ENCODE measurements around the gene ADRA2A. TPM values are rescaled to one million over a fixed set of nuclear protein-coding genes. Genes with fewer than 3 reads are reported as not detected.

The ADRA2A gene
- total RNA-seq, 1 donor from 2014 or later, result 4.9 TPM

DNA sequence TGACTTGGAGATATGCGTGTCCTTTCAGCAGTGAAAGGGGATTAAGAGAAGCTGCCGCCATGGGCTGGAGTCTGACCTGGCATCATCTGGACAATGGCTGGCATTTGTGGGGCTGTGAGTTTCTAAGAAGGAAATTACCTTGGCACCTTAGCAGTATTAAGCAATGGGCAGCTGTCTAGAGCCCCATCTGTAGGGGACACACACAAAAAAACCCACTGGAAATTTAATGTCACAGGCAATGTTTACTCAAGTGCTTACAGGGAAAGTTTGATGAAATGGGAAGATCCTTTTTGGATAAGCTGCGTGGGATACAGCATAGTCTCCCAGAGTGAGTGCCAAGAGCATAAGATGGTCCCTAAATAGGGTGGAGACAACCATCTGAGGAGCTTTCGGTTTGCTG, 25.0 kb downstream of the ADRA2A start:
- Mint-ChIP-seq H3K4me1 (no peaks in the 10 kb centered on the region), H3K9me3 (no peaks in the 10 kb centered on the region), H3K27ac (no peak overlapping the region), H3K27me3 (ENCODE audit: low read depth) (peaks cover 62% of the 10 kb centered on the region), H3K4me3 (no peak overlapping the region), H3K36me3 (no peaks in the 10 kb centered on the region)
- no peak for DNase-seq (ENCODE audit: low spot score in 2 of 2, unreplicated experiment in 2 of 2)
- TF ChIP-seq, protein P1, sequence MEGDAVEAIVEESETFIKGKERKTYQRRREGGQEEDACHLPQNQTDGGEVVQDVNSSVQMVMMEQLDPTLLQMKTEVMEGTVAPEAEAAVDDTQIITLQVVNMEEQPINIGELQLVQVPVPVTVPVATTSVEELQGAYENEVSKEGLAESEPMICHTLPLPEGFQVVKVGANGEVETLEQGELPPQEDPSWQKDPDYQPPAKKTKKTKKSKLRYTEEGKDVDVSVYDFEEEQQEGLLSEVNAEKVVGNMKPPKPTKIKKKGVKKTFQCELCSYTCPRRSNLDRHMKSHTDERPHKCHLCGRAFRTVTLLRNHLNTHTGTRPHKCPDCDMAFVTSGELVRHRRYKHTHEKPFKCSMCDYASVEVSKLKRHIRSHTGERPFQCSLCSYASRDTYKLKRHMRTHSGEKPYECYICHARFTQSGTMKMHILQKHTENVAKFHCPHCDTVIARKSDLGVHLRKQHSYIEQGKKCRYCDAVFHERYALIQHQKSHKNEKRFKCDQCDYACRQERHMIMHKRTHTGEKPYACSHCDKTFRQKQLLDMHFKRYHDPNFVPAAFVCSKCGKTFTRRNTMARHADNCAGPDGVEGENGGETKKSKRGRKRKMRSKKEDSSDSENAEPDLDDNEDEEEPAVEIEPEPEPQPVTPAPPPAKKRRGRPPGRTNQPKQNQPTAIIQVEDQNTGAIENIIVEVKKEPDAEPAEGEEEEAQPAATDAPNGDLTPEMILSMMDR (IDR thresholded peaks at IDR 0.05; ENCODE audit: unreplicated experiment), result no peak

DNA sequence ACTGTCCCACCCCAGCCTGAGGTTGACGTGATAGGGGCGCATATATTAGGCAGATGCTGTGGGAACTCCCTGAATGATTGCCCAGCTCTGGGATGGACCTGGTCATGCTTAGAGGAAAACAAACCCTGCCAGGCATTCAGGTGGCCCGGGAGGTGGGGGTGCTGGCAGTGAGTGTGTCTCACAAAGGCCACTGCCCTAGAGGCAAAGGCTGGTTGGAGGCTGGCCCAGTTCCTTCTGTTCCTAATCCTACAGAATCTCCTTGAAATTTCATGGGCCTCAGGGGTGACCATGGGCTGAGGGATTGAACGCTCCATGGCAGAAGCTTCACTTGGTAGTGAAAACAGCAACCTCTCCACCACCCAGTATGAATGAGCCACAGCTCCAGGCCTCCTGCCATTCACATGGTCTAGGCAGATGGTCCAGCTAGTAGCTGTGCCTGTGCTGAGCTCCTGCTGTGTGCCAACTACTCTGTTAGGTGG, 25.6 kb downstream of the ADRA2A start:
- Mint-ChIP-seq H3K36me3 (no peaks in the 10 kb centered on the region), H3K4me3 (no peak overlapping the region), H3K9me3 (no peaks in the 10 kb centered on the region), H3K27ac (no peak overlapping the region), H3K4me1 (no peaks in the 10 kb centered on the region), H3K27me3 (ENCODE audit: low read depth) (peaks cover 63% of the 10 kb centered on the region)
- no peak for DNase-seq (ENCODE audit: low spot score in 2 of 2, unreplicated experiment in 2 of 2)
- TF ChIP-seq, protein P1 (IDR thresholded peaks at IDR 0.05; ENCODE audit: unreplicated experiment), result no peak

DNA sequence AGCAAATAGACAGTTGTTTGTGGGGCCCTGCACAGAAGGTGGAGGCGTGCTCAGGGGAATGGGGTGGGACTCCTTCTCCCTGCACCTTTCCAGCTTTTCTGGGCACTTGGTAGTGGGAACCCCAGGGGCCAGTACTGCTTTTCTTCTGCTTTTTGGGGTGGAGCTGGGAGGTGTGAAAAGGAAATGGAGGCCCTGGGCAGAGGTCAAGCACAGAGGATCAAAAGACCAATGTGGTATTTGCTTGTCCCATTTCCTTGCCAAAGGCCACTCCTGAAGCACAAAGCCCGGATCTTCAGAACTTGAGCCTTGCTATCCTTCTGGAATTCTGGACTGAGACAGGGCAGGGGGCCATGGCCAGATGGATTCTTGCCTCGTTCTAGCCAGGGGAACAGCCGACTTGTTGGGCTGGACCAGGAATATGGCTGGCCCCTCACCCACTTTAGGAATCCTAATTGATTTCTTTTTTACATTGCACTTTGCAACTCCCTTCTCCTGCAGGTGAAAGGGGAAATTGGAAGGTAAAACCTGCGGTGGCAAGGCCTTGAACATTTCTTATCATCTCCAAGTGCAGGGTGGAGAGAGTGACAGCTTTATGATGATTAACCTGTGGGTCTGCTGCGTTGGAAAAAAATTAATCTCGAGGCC, 26.5 kb downstream of the ADRA2A start:
- H3K4me3 Mint-ChIP-seq, result no peak overlapping the region
- no peaks in the 10 kb centered on the region for H3K36me3 Mint-ChIP-seq
- DNase-seq (ENCODE audit: low spot score in 2 of 2, unreplicated experiment in 2 of 2), result no peak
- no peaks in the 10 kb centered on the region for H3K9me3 Mint-ChIP-seq
- H3K27me3 Mint-ChIP-seq (ENCODE audit: low read depth), result peaks cover 62% of the 10 kb centered on the region
- TF ChIP-seq, protein P1 (IDR thresholded peaks at IDR 0.05; ENCODE audit: unreplicated experiment), result no peak
- H3K4me1 Mint-ChIP-seq, result no peaks in the 10 kb centered on the region
- H3K27ac Mint-ChIP-seq, result no peak overlapping the region

DNA sequence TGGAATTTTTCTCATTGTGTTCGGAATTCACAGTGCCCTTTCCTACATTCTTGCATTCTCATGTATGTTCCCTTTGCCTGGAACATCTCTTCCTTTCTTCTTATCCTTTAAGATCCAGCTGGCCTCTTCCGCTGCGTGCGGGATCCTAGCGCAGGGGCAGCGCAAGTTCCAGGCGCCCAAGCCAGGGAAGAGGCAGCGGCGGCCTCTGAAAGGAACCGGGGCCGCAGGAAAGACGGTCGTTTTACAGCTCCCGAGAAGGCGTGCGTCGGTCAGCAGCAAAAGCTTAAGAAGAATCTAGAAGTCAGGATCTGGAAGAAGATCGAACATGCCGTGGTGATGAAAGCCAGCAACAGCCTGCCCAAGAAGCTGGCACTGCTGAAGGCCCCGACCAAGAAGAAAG, 28.0 kb downstream of the ADRA2A start:
- H3K4me1 Mint-ChIP-seq, result peaks cover 3% of the 10 kb centered on the region
- DNase-seq (ENCODE audit: low spot score in 2 of 2, unreplicated experiment in 2 of 2), result no peak
- no peaks in the 10 kb centered on the region for H3K36me3 Mint-ChIP-seq
- H3K9me3 Mint-ChIP-seq, result no peaks in the 10 kb centered on the region
- TF ChIP-seq, protein P1 (IDR thresholded peaks at IDR 0.05; ENCODE audit: unreplicated experiment), result no peak
- H3K27me3 Mint-ChIP-seq (ENCODE audit: low read depth), result peaks cover 47% of the 10 kb centered on the region
- H3K4me3 Mint-ChIP-seq, result no peak overlapping the region
- H3K27ac Mint-ChIP-seq, result no peak overlapping the region

DNA sequence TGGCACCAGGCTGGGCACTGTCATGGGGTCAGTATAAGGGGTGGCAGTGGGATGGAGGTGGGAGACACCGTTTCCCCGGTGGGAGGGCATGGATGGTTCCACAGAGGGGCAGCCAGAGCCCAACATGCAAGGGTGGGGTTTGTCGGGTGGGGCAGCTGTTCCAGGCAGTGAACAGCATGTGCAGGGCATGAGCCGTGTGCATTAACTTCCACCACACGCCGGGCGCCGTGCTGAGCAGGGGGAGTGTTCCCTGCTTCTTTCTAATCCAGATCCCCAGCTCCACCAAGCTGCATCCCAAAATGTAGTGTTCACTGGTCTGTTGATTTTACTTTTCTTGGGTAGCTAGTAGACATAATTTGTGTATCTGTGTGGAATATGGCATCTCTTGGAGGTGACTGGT, 29.3 kb downstream of the ADRA2A start:
- peaks cover 42% of the 10 kb centered on the region for H3K27me3 Mint-ChIP-seq (ENCODE audit: low read depth)
- no peaks in the 10 kb centered on the region for H3K9me3 Mint-ChIP-seq
- no peak overlapping the region for H3K4me3 Mint-ChIP-seq
- peaks cover 3% of the 10 kb centered on the region for H3K4me1 Mint-ChIP-seq
- TF ChIP-seq, protein P1 (IDR thresholded peaks at IDR 0.05; ENCODE audit: unreplicated experiment), result no peak
- H3K36me3 Mint-ChIP-seq, result no peaks in the 10 kb centered on the region
- no peak overlapping the region for H3K27ac Mint-ChIP-seq
- no peak for DNase-seq (ENCODE audit: low spot score in 2 of 2, unreplicated experiment in 2 of 2)

Data from mesothelial cell of epicardium (in vitro differentiated cells).